Measurements from ENCODE around the gene GPR152. TPM values are rescaled to one million over a fixed set of nuclear protein-coding genes. Genes with fewer than 3 reads are reported as not detected.

The GPR152 gene
- total and polyA plus RNA-seq, 7 experiments from 2014 or later = 1.4 to 1.5 TPM; not detected in 5

DNA sequence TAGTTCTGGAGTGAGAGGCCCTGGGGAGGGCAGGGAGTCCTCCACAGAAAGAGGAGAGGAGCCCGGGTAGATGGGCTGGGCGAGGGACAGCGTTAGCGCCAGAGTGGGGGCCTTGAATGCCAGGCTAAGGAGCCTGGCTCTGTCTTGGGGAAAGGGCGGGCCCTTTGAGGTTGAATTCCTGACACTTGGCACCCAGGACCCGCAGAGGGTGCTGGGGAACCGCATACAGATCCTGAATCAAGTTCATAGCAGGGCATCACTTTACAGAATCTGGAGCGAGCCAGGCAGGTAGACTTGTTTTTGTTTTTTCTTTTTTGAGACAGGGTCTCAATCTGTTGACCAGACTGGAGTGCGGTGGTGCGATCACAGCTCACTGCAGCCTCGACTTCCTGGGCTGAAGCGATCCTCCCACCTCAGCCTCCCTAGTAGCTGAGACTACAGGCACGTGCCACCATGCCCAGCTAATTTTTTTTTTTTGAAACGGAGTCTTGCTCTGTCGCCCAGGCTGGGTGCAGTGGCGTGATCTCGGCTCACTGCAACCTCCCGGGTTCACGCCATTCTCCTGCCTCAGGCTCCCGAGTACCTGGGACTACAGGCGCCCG is 31.0 kb downstream of the GPR152 start:
- POLR2A ChIA-PET = interaction anchor here (0.6 to 31.8 kb wide), 8 partner anchors 10 to 104 kb away, joined by 3 to 1530 read pairs (median 13); partner anchors contain the start of genes PITPNM1, PPP1CA, PTPRCAP and RAD9A
- intact Hi-C loops (cut with micrococcal nuclease) = loop anchor here (1.0 kb wide), 8 partner anchors 12 to 85 kb away; partner anchors contain the start of genes AIP (in 1 of the 2), PTPRCAP (in 1 of the 2) and TMEM134 (in 1 of the 2)
- peaks cover 0 to 2% (median 0%) of the 10 kb centered on the region in 5 donors for H3K36me3 Mint-ChIP-seq

DNA sequence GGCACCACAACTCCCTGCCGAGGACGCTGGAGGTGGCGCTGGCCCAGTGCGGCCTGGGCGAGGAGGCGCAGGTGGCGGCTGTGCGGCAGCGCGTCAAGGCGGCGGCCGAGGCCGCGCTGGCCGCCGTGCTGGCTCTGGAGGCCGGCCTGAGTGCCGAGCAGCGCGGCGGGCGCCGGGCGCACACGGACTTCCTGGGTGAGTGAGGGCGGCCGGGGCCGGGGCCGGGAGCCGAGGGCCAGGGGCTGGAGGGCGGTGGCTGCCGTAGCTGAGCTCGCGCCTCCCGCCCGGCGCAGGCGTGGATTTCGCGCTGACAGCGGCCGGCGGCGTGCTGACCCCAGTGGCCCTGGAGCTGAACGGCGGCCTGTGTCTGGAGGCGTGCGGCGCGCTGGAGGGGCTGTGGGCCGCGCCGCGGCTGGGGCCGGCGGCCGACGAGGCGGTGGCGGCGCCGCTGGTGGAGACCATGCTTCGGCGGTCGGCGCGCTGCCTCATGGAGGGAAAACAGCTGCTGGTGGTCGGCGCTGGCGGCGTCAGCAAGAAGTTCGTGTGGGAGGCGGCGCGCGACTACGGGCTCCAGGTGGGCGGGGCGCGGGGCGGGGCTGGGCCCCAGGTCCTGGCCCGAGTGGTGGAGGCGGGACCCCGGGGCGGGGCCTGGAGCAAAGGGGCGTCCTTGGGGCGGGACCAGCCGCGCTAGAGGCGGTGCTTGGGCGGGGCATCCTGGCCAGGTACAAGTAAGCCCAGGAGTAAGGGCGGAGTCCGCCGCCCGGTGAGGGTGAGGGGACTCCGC is 31.7 kb downstream of the GPR152 start:
- H3K27me3 Mint-ChIP-seq = peaks cover 0 to 15% (median 0%) of the 10 kb centered on the region in 5 donors
- CTCF ChIA-PET = interaction anchor here (1.1 to 6.0 kb wide), 5 partner anchors 12 to 48 kb away, joined by 6 to 67 read pairs (median 7); partner anchors contain the start of genes PPP1CA, PTPRCAP, TBC1D10C and TMEM134
- H3K36me3 Mint-ChIP-seq = peaks cover 0 to 4% (median 0%) of the 10 kb centered on the region in 5 donors
- H3K4me1 Mint-ChIP-seq = peaks cover 24 to 60% (median 53%) of the 10 kb centered on the region in 7 donors
- Histone ChIP-seq H3K27me3 (ENCODE audit: control insufficient read depth in 2 of 2, insufficient read depth in 2 of 2, low read length in 2 of 2) (no peaks in the 10 kb centered on the region), H3K4me3 (ENCODE audit: low read length) (peak overlapping the region; percentile 56), H3K36me3 (ENCODE audit: control insufficient read depth in 2 of 3, insufficient read depth in 3 of 3, low read length in 3 of 3) (no peaks in the 10 kb centered on the region), H3K4me1 (ENCODE audit: control insufficient read depth in 2 of 2, insufficient read depth in 2 of 2, low read length in 2 of 2) (peaks cover 42 to 49% of the 10 kb centered on the region in 2 donors), H3K9me3 (ENCODE audit: control insufficient read depth in 2 of 3, low read length in 3 of 3) (no peaks in the 10 kb centered on the region), H3K27ac (ENCODE audit: low read depth, low read length) (peak overlapping the region; percentile 77)
- H3K27ac Mint-ChIP-seq = peak overlapping the region; percentile 69 to 98 (median 92)
- no peaks in the 10 kb centered on the region for H3K9me3 Mint-ChIP-seq
- peak; percentile 96 for ATAC-seq
- intact Hi-C loops (cut with micrococcal nuclease) = loop anchor here (1.0 kb wide), 8 partner anchors 12 to 85 kb away; partner anchors contain the start of genes AIP (in 1 of the 2), PTPRCAP (in 1 of the 2) and TMEM134 (in 1 of the 2)
- DNase-seq = peak; percentile 97 to 100 (median 97)
- POLR2A ChIA-PET = interaction anchor here (0.6 to 31.8 kb wide), 13 partner anchors 9 to 163 kb away, joined by 3 to 1530 read pairs (median 12); partner anchors contain the start of genes AIP, PITPNM1, PPP1CA and PTPRCAP
- peak overlapping the region; percentile 74 to 92 (median 82) for H3K4me3 Mint-ChIP-seq

More for the DNA sequence above, 31.0 kb downstream of the GPR152 start:
- Mint-ChIP-seq H3K27me3 (peaks cover 0 to 8% (median 0%) of the 10 kb centered on the region in 5 donors), H3K27ac (peak overlapping the region; percentile 62 to 93 (median 91)), H3K4me1 (peaks cover 17 to 54% (median 47%) of the 10 kb centered on the region in 7 donors), H3K4me3 (peak overlapping the region; percentile 49 to 92 (median 76)), H3K9me3 (no peaks in the 10 kb centered on the region)
- ATAC-seq (no peak), DNase-seq (no peak)
- Histone ChIP-seq H3K4me1 (ENCODE audit: control insufficient read depth in 2 of 2, insufficient read depth in 2 of 2, low read length in 2 of 2) (peaks cover 35 to 42% of the 10 kb centered on the region in 2 donors), H3K9me3 (ENCODE audit: control insufficient read depth in 2 of 3, low read length in 3 of 3) (no peaks in the 10 kb centered on the region), H3K4me3 (ENCODE audit: low read length) (peak overlapping the region; percentile 39), H3K27ac (ENCODE audit: low read depth, low read length) (peak overlapping the region; percentile 77), H3K27me3 (ENCODE audit: control insufficient read depth in 2 of 2, insufficient read depth in 2 of 2, low read length in 2 of 2) (no peaks in the 10 kb centered on the region), H3K36me3 (ENCODE audit: control insufficient read depth in 2 of 3, insufficient read depth in 3 of 3, low read length in 3 of 3) (no peaks in the 10 kb centered on the region)
- CTCF ChIA-PET = interaction anchor here (4.7 to 6.0 kb wide), 2 partner anchors 16 to 19 kb away, joined by 23 to 67 read pairs; partner anchors contain the start of genes PPP1CA, PTPRCAP and TBC1D10C

DNA sequence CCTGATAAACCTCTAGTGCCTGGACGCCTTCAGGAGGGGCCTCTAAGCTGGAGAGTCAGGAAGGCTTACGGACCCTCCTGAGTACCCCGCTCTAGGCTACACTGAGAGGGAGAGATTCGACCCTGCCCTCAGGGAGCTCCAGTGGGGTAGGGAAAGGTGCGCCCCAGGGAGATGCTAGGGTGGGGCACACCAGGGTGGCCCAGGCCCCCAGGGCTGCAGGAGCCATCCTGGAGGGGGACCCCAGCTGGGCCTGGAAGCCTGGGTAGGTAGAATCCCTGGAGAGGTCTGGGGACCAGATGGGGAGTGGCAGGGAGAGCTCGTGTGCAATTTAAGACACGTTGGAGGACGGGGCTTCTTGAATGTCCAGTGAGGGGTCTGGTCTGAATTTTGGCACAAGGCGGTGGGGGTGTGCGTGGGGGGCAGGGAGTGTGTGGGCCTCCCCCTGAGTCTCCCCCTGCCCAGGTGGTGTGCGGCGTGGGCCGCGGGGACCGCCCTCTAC is 32.3 kb downstream of the GPR152 start:
- Mint-ChIP-seq H3K9me3 (no peaks in the 10 kb centered on the region), H3K27me3 (peaks cover 0 to 15% (median 0%) of the 10 kb centered on the region in 5 donors), H3K4me3 (peak overlapping the region; percentile 80 to 93 (median 86)), H3K36me3 (peaks cover 0 to 4% (median 0%) of the 10 kb centered on the region in 5 donors), H3K4me1 (peaks cover 24 to 61% (median 51%) of the 10 kb centered on the region in 7 donors), H3K27ac (peak overlapping the region; percentile 46 to 99 (median 92))
- H3K4me1 ChIP-seq (ENCODE audit: control insufficient read depth in 2 of 2, insufficient read depth in 2 of 2, low read length in 2 of 2) = peaks cover 44 to 49% of the 10 kb centered on the region in 2 donors
- no peaks in the 10 kb centered on the region for H3K36me3 ChIP-seq (ENCODE audit: control insufficient read depth in 2 of 3, insufficient read depth in 3 of 3, low read length in 3 of 3)
- H3K27ac ChIP-seq (ENCODE audit: low read depth, low read length) = peak overlapping the region; percentile 77
- no peaks in the 10 kb centered on the region for H3K9me3 ChIP-seq (ENCODE audit: control insufficient read depth in 2 of 3, low read length in 3 of 3)
- ChIA-PET POLR2A (interaction anchor here (0.6 to 31.8 kb wide), 14 partner anchors 8 to 162 kb away, joined by 3 to 1530 read pairs (median 13); partner anchors contain the start of genes AIP, CABP4, PITPNM1 and POLD4), CTCF (interaction anchor here (0.7 to 6.0 kb wide), 6 partner anchors 12 to 88 kb away, joined by 3 to 67 read pairs (median 6); partner anchors contain the start of genes CDK2AP2, PPP1CA, PTPRCAP and TBC1D10C)
- peak overlapping the region; percentile 56 for H3K4me3 ChIP-seq (ENCODE audit: low read length)
- ATAC-seq (no peak), DNase-seq (no peak)
- intact Hi-C loops (cut with micrococcal nuclease) = no loop called here
- H3K27me3 ChIP-seq (ENCODE audit: control insufficient read depth in 2 of 2, insufficient read depth in 2 of 2, low read length in 2 of 2) = no peaks in the 10 kb centered on the region

DNA sequence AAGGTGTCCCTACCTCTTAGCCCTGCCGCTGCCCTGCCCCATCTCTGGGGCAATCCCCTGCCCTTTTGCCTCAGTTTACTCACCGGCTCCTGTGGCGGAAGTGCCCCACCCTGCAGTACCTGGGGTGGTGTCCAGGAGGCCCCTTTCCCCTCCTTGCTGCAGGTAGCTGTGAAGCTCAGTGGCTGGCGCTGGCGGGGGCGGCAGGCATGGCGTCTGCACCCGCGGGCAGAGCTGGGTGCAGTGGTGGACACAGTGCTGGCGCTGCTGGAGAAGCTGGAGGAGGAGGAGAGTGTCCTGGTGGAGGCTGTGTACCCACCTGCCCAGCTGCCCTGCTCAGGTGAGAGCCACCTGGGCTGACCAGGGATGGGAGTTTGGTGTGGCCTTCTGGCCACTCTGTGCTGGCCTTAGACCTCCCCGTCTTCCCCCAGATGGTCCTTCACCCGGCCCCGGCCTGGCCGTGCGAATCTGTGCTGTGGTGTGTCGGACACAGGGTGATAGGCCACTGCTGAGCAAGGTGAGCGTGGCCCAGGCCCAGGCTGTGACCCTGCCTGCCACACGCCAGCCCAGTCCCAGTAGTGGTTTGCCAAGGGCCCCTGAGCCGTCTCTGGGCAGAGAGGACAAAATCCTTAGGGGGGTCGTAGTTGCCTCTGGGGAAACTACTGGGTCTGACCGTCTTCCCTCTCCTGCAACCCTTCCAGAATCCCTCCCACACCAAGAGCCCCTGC is 33.0 kb downstream of the GPR152 start:
- no peak for ATAC-seq
- CTCF ChIA-PET = interaction anchor here (0.7 to 6.0 kb wide), 9 partner anchors 11 to 88 kb away, joined by 3 to 67 read pairs (median 6); partner anchors contain the start of genes CDK2AP2, PPP1CA, PTPRCAP and TBC1D10C
- Histone ChIP-seq H3K4me1 (ENCODE audit: control insufficient read depth in 2 of 2, insufficient read depth in 2 of 2, low read length in 2 of 2) (peaks cover 51 to 54% of the 10 kb centered on the region in 2 donors), H3K4me3 (ENCODE audit: low read length) (peak overlapping the region; percentile 56), H3K27me3 (ENCODE audit: control insufficient read depth in 2 of 2, insufficient read depth in 2 of 2, low read length in 2 of 2) (no peaks in the 10 kb centered on the region), H3K9me3 (ENCODE audit: control insufficient read depth in 2 of 3, low read length in 3 of 3) (no peaks in the 10 kb centered on the region), H3K36me3 (ENCODE audit: control insufficient read depth in 2 of 3, insufficient read depth in 3 of 3, low read length in 3 of 3) (no peaks in the 10 kb centered on the region), H3K27ac (ENCODE audit: low read depth, low read length) (peak overlapping the region; percentile 77)
- Mint-ChIP-seq H3K4me1 (peaks cover 24 to 64% (median 49%) of the 10 kb centered on the region in 7 donors), H3K27ac (peak overlapping the region in 8 of 9 donors; percentile 71 to 99 (median 92)), H3K4me3 (peak overlapping the region in 9 of 10 donors; percentile 80 to 93 (median 86)), H3K9me3 (no peaks in the 10 kb centered on the region), H3K27me3 (peaks cover 0 to 17% (median 0%) of the 10 kb centered on the region in 5 donors), H3K36me3 (peaks cover 0 to 4% (median 0%) of the 10 kb centered on the region in 5 donors)
- no peak for DNase-seq
- POLR2A ChIA-PET = interaction anchor here (0.6 to 31.8 kb wide), 17 partner anchors 8 to 151 kb away, joined by 3 to 1530 read pairs (median 8); partner anchors contain the start of genes AIP, CABP4, POLD4 and PPP1CA
- intact Hi-C loops (cut with micrococcal nuclease) = no loop called here

DNA sequence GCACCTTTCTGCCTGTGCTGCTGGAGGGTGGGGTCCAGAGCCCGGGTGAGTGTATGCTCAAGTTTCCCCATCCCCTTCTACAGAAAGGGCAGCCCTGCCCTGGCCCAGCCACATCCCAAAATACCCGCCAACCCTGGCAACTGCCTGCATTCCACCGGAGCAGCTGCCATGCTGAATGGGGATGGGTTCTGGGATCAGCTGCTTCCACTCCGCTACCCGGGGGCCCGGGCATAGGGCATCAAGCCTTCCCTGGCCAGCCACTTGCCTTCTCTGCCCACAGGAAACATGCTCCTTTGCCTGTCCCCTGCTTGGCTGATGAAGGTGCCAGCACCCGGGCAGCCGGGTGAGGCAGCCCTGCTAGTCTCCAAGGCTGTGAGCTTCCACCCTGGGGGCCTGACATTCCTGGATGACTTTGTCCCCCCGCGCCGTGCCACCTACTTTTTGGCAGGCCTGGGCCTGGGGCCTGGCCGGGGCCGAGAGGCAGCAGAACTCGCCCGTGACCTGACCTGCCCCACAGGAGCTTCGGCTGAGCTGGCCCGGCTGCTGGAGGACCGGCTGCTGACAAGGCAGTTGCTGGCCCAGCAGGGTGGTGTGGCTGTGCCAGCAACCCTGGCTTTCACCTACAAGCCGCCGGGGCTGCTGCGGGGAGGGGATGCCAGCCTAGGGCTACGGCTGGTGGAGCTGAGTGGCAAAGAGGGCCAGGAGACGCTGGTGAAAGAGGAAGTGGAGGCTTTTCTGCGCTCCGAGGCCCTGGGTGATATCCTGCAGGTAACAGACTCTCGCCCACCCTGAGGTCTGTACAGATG is 33.9 kb downstream of the GPR152 start:
- Mint-ChIP-seq H3K36me3 (peaks cover 0 to 4% (median 0%) of the 10 kb centered on the region in 5 donors), H3K4me1 (peaks cover 24 to 71% (median 49%) of the 10 kb centered on the region in 7 donors), H3K4me3 (peak overlapping the region; percentile 37 to 93 (median 84)), H3K27me3 (peaks cover 0 to 20% (median 0%) of the 10 kb centered on the region in 5 donors), H3K9me3 (no peaks in the 10 kb centered on the region), H3K27ac (peak overlapping the region in 8 of 9 donors; percentile 71 to 99 (median 94))
- CTCF ChIA-PET = interaction anchor here (1.0 to 6.0 kb wide), 7 partner anchors 10 to 53 kb away, joined by 3 to 67 read pairs (median 7); partner anchors contain the start of genes PPP1CA, PTPRCAP and TBC1D10C
- ATAC-seq (no peak), DNase-seq (peak in 7 of 9 donors; percentile 54 to 65 (median 60))
- Histone ChIP-seq H3K36me3 (ENCODE audit: control insufficient read depth in 2 of 3, insufficient read depth in 3 of 3, low read length in 3 of 3) (no peaks in the 10 kb centered on the region), H3K4me1 (ENCODE audit: control insufficient read depth in 2 of 2, insufficient read depth in 2 of 2, low read length in 2 of 2) (peaks cover 56 to 58% of the 10 kb centered on the region in 2 donors), H3K27me3 (ENCODE audit: control insufficient read depth in 2 of 2, insufficient read depth in 2 of 2, low read length in 2 of 2) (no peaks in the 10 kb centered on the region), H3K9me3 (ENCODE audit: control insufficient read depth in 2 of 3, low read length in 3 of 3) (no peaks in the 10 kb centered on the region), H3K27ac (ENCODE audit: low read depth, low read length) (peak overlapping the region; percentile 77), H3K4me3 (ENCODE audit: low read length) (peak overlapping the region; percentile 56)
- intact Hi-C loops (cut with micrococcal nuclease) = no loop called here
- POLR2A ChIA-PET = interaction anchor here (0.6 to 31.8 kb wide), 19 partner anchors 15 to 1041 kb away, joined by 3 to 1530 read pairs (median 8); partner anchors contain the start of genes AIP, CABP4, CDK2AP2 and POLD4
